ENCODE measurements around the gene SELENOS.
"Not testable (repeated sequence)": the region's sequence is repeated elsewhere in the genome, so short reads cannot be mapped to it uniquely, and the experiment has no call there.

SELENOS gene

GRCh38 chr15:101309436-101310160, 32.3 kb upstream of the SELENOS start:
- no peak for DNase-seq

GRCh38 chr15:101308604-101309435, 31.5 kb upstream of the SELENOS start:
- no peak for DNase-seq

- no peak for DNase-seq
These were observed 30.8 kb upstream of the SELENOS start for GRCh38 chr15:101307897-101308603.

GRCh38 chr15:101307048-101307896, 30.0 kb upstream of the SELENOS start:
- no peak for DNase-seq

- DNase-seq = no peak
These were observed 29.2 kb upstream of the SELENOS start for GRCh38 chr15:101306341-101307047.

GRCh38 chr15:101305820-101306255, 28.6 kb upstream of the SELENOS start:
- no peak for DNase-seq

GRCh38 chr15:101303408-101303807, 26.1 kb upstream of the SELENOS start:
- no peak for DNase-seq

- no peak for DNase-seq
These were observed 19.4 kb upstream of the SELENOS start for GRCh38 chr15:101296418-101297405.

- DNase-seq = no peak
These were observed 18.4 kb upstream of the SELENOS start for GRCh38 chr15:101295607-101296161.

GRCh38 chr15:101294731-101295606, 17.7 kb upstream of the SELENOS start, which contains the start of gene SNRPA1:
TSS of gene SNRPA1 (minus strand) at chr15:101295248. CDS start at chr15:101295178, 70 bp downstream.
- DNase-seq = peak; percentile 94 to 97 (median 96)

GRCh38 chr15:101293122-101293521, 15.8 kb upstream of the SELENOS start:
- no peak for DNase-seq

GRCh38 chr15:101288905-101289513, 11.7 kb upstream of the SELENOS start:
- DNase-seq = no peak

- not testable (repeated sequence) for DNase-seq
These were observed 10.1 kb upstream of the SELENOS start for GRCh38 chr15:101287342-101287741.

- no peak for DNase-seq
These were observed 9.3 kb upstream of the SELENOS start for GRCh38 chr15:101286471-101287114.

GRCh38 chr15:101283931-101284330, 6.6 kb upstream of the SELENOS start:
- DNase-seq = no peak

- DNase-seq = no peak
These were observed 2.7 kb upstream of the SELENOS start for GRCh38 chr15:101280007-101280406.

GRCh38 chr15:101277943-101278564, 769 bp upstream of the SELENOS start:
- DNase-seq = no peak

Measured in activated CD4-positive, CD25-positive, alpha-beta regulatory T cell (primary cell).